HT-29 (cell line): ENCODE results near the gene MORN5. TPM values are rescaled to one million over a fixed set of nuclear protein-coding genes. Genes with fewer than 3 reads are reported as not detected.

ENCODE experiments used
- DNase-seq: peaks from one replicate; pipeline ENCODE4 v3.0.0-alpha.2; 2015; ENCODE audit warnings: low spot score
- total RNA-seq: library from RNA; depleted of rRNA; stranded (reverse); fragments of >200 nt; shearing (Covaris generic); gene quantifications from 2 replicates; pipeline ENCODE4 v1.2.3, GENCODE V29; 2014

Gene MORN5
- total RNA-seq, 1 experiment from 2014 or later = not detected

GRCh38 chr9:122190597-122191381 lies 31.1 kb downstream of the MORN5 start:
- peak; percentile 67 for DNase-seq

GRCh38 chr9:122191584-122191983 lies 31.9 kb downstream of the MORN5 start:
- DNase-seq = no peak

DNA sequence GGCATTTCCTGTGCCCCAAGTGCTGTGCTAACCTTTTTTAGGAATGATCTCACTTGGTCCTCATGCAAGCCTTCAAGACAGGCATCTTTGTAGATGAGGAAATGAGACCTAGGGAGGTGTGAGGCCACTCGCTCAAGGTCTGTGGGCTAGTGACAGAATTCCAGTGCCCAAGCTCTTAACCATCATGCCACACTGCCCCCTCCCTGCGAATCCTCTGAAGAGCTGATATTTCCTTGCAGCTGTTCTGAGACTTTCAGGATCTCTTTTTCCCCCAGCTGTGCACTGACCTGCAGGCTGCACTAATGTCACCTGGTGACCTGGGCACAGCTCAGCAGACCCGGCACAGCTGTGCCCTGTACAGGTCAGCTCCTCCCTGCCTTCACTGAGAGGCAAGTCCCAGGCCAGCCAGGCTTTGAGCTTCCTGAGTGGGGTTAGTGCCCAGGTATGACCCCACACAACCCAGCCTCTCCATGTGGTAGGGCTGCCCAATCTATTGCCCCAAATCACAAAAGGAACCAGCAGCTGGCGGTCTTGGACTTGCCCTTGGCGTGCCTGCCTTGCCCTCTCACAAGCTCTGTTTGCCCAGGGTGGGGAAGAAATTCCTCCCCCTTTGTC lies 32.7 kb downstream of the MORN5 start:
- peak; percentile 30 for DNase-seq

DNA sequence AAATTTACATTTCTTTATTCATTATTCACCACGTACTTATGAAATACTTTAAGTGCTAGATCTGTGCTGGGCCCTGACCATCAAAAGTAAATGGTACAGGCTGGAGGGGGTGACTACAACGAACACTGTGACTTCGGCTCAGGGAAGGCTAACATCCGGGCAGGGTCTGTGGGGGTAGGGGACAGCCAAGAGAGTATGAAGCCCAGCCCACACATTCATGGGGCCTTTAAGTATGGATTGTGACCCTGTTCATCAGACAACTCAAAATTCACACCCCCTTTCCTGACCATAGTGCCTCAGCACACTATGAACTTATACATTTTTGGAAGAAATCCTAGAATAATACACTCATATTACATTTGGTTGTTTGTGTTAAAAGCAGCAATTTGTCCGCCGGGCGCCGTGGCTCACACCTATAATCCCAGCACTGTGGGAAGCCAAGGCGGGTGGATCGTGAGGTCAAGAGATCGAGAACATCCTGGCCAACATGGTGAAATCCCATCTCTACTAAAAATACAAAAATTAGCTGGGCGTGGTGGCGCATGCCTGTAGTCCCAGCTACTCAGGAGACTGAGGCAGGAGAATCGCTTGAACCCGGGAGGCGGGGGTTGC lies 33.3 kb downstream of the MORN5 start:
- no peak for DNase-seq

- no peak for DNase-seq
Measured at GRCh38 chr9:122193651-122194050, 33.9 kb downstream of the MORN5 start.

- DNase-seq = no peak
Measured at GRCh38 chr9:122195875-122196274, 36.2 kb downstream of the MORN5 start.

- DNase-seq = no peak
Measured at GRCh38 chr9:122197426-122197825, 37.7 kb downstream of the MORN5 start.

DNA sequence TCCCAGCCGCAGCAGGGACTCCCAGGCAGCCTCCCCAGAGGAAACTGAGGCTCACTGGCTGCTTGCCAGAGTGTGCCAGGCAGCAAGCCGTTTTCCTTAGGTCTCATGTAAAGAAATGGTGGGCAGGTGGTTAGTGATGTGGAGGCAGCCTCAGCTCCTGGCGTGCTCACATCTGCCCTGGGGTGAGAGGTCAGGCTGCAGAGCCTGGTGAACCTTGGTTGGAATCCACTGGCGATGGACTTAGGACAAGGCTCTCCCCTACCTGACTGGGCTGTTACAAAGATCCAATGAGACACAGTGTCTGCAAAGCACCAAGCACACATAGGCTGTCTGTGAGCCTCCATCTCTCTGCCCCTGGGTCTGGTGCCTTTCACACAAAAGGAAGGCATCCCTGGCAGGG lies 38.2 kb downstream of the MORN5 start:
- DNase-seq = no peak

- DNase-seq = no peak
Measured at GRCh38 chr9:122200960-122201595, 41.4 kb downstream of the MORN5 start.

GRCh38 chr9:122201641-122202040 lies 41.9 kb downstream of the MORN5 start:
- DNase-seq = no peak

DNA sequence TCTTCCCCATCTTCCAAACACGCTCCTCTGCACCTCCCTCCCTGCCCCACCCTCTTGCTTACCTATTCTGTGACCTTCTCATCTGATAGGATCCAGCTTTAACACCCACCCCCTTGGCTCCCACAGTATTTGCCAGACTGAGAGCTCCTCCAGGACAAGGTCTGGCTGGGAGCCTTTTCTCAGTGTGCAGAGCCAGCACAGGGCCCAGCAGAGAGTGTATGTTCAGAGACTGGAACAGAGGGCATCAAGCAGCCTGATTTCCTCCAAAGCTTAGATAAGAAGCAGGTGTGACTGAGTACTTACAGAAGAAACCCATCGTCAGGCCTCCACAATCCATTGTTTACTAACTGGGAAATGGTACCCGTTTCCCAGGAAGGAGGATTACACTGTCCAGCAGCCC lies 42.4 kb downstream of the MORN5 start:
- DNase-seq = no peak

DNA sequence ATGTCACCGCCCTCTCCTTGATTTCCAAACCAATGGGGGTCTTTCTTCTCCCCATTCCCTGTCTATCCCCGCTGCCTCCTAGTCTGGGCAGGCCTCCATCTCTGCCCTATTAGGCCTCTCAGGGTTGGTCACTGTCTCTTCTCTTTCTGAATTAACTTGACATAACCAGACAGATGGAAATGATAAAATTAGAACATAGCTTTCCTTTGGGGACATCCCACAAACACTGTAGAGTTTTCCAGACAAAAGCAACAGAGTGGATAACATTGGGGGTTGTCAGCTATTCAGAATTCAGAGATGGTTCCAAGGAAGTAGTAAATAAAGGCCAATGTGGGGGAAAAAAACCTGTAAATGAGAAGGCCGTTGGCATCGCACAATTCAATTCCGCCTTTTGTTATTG lies 44.3 kb downstream of the MORN5 start:
- no peak for DNase-seq

DNA sequence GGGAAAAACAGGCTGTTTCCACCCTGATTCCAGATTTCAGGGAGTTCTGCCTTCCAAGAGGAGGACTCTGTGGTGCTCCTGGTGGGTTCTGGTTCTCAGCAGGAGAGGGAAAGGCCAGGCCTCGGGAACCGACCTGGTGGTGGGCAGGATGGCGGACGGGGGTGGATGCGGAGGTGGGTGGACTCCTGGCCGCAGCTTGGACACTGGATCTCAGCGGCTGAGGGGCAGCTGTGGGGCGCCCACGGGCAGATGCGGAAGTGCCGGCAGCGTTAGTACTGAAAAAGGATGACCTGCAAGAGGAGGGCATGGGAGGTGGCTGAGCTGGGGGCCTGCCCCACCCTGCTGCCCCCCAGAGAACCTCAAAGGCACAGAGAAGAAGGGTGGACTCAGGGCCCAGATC lies 44.8 kb downstream of the MORN5 start:
- DNase-seq = no peak

DNA sequence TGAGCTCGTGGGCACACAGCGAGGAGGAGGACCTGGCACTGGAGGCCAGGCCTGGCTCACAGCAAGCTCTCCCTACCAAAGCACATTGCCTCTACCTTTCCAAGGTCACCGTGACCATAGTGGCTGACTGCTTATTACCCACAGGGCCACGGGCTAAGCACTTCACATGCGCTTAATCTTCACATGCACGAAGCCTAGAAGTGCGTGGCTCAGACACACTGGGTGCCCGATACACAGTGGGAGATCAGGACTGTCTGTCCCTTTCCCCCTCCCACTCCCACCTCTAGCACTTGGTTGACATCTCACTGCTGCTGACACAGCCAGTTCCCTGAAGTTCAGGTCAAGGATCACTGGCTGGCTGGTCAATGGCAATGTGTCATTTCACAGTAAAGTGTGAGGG lies 45.5 kb downstream of the MORN5 start:
- DNase-seq = no peak

DNA sequence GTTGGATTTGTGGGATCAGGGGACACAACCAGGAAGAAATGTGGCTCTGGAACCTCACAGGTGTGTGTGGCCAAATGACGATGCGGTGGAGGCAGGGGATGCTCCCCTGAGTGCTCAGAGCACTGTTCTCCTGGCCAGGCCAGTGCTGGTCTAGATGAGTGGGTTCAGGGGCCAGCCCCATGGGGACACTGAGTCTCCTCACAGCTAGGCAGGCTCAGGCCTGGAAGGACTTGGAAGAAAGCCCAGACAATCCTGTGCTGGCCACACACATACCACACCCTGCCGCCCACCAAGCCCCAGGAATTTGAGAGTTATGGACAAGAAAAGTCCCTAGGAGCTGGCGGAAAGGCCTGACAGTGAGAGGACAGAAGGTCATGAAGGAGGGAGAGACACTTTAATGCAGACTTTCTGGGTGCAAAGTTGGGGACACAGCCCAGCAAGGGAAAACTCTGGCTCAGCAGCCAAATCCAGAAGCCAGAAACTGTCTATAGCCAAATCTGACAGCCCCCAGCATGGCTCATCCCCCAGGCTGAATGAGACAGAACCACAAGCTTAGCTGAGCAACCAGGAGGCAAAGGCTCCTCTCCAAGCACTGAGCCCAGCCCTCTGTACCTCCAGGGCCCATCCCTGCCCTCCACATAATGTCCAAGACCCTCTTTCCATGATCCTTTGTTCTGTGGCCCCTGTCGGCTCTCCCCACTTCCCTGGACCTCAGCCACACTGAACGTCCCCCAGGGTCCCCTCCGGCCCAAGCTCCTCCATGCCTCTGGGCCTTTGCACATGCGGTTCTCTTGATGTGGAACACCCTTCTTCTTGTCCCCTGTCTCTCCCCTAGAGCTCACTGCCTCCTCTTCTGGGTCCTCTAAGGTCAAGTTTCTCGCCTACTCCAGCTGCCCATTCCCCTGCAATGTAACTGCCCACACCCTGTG lies 46.7 kb downstream of the MORN5 start:
- DNase-seq = no peak

DNA sequence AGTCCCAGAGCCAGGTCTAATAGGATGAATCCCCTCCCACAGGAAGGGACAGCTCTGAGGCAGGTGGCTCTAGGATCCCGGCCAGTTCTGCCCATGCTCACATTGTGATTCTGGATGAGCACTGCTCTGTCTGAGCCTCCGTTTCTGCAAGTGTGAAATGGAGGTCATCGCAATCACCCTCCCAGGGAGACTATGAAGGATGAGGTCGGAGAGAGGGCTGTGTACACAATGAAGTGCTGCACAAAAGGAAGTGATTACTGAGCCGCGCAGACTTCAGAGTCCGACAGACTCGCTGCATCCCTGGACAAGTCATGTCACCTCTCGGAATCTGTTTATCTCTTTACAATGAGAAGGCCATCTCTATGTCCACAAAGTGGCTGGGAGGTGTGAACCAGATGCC lies 47.4 kb downstream of the MORN5 start:
- no peak for DNase-seq

DNA sequence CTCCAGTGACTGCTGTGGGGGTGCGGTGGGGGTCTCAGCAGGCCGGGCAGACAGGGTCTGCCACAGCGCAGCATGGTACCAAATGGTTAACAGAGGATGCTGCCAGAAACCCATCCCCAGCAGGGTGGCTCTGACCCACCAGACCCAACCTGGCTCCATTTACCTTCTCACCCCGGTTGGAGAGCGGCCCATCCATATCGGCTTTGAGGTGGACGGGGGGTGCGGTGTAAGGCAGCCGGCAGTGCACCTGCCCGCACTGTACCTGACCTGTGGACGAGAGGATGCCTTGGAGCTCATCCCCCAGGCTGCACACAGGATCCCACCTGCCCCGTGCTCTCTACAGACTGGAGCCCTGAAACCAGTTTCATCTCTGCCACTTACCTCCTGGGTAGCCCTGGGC lies 49.7 kb downstream of the MORN5 start:
- no peak for DNase-seq

DNA sequence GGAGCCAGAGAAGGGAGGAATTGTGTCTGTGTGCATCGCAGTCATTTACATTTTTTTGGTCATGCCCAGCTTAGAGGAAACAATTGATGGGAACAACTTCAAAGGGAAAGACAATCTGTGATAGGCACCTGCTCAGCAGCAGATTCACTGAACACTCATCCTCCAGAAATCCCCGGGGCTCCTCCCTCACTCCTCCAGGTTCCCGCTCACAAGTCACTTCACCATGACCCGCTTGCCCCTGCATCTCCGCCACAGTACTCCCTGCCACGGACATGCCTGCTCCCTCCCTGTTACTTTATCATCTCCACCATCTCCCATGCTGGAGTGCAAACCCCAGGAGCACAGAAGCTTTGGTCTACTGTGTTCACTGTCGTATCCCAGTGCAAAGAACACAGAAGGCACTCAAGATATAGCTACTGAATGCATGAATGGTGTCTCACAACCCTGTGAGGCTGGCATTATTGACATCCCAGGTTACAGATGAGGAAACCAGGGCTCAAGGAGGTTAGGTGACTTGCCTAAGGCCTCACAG lies 52.8 kb downstream of the MORN5 start:
- no peak for DNase-seq

- no peak for DNase-seq
Measured at GRCh38 chr9:122213102-122213588, 53.4 kb downstream of the MORN5 start.

GRCh38 chr9:122213589-122214413 lies 54.1 kb downstream of the MORN5 start:
- no peak for DNase-seq
